K562 (cell line): ENCODE data around the gene UNC13A. TPM values are rescaled to one million over a fixed set of nuclear protein-coding genes. Genes with fewer than 3 reads are reported as not detected.

Source experiments
- ATAC-seq: fragments of 200-7000 bp; cut with Tn5 transposase; 3 replicates; pipeline ENCODE4 v1.9.1; 2020; ENCODE audit warnings: moderate library complexity
- BruUV-seq: library from RNA; stranded (reverse); fragments of 400-500 nt; replicated peaks from 2 replicates; lab custom pipeline; 2021; lab: Mats Ljungman, UMichigan
- CTCF ChIA-PET: fragments of 300-600 bp; formaldehyde crosslinking; extraction: SDS; loops from one replicate; lab custom pipeline; 2021; ENCODE audit warnings: low intra/inter-chr PET ratio; lab: Yijun Ruan, JAX
- POLR2A ChIA-PET: fragments of 300-600, 350-650 bp; sonication (Branson Sonifier 250); formaldehyde crosslinking; extraction: SDS; loops from one replicate; lab custom pipeline; 2021; ENCODE audit warnings: antibody characterized with exemption, inconsistent platforms; lab: Yijun Ruan, JAX
- DNase-seq, 4 experiments: peaks; one replicate each; pipeline versions ENCODE4 v3.0.0 to v3.0.0-alpha.2; 2011 to 2018; ENCODE audit warnings: low spot score in 3 of 4, mixed read lengths in 3 of 4; ENCODE audit errors: extremely low read depth in 1 of 4
- FAIRE-seq: peaks from 2 replicates; lab custom pipeline; 2011; peaks lifted over from hg19 to GRCh38; lab: Jason Lieb, UNC
- H2AFZ ChIP-seq: 2 replicates; pipeline ENCODE4 v1.6.0; 2011; ENCODE audit warnings: low read depth, low read length, control low read depth, inconsistent platforms
- H3K27ac ChIP-seq: fragments of 200-600 bp; 3 replicates; pipeline ENCODE4 v1.8.0; 2011; ENCODE audit warnings: low read depth, mild to moderate bottlenecking, control low read depth, inconsistent platforms, low read length, moderate library complexity, mixed read lengths; ENCODE audit errors: extremely low read depth
- H3K27me3 ChIP-seq, 2 experiments: fragments of 300-600 bp in 1 of 2; 2 replicates in 1 of 2; 3 replicates in 1 of 2; pipeline versions ENCODE4 v1.6.0 to v1.8.0; 2011; ENCODE audit warnings: inconsistent platforms in 2 of 2, low read length in 2 of 2, mild to moderate bottlenecking in 1 of 2, mixed read lengths in 1 of 2, moderate library complexity in 1 of 2; ENCODE audit not compliant: control insufficient read depth in 2 of 2, insufficient read depth in 2 of 2
- H3K36me3 ChIP-seq: fragments of 300-600 bp; 3 replicates; pipeline ENCODE4 v1.8.0; 2011; ENCODE audit warnings: mild to moderate bottlenecking, low read length, inconsistent platforms; ENCODE audit not compliant: control insufficient read depth, insufficient read depth
- H3K4me1 ChIP-seq, 2 experiments: fragments of 200-600 bp in 1 of 2; replicated peaks in 1 of 2; 2 replicates in 1 of 2; 3 replicates in 1 of 2; pipeline versions ENCODE4 v1.5.1 to v1.8.0; 2011; ENCODE audit warnings: inconsistent platforms in 2 of 2, low read length in 2 of 2, mild to moderate bottlenecking in 1 of 2, mixed read lengths in 1 of 2, moderate library complexity in 1 of 2; ENCODE audit not compliant: control insufficient read depth in 2 of 2, insufficient read depth in 2 of 2
- H3K4me2 ChIP-seq: 2 replicates; pipeline ENCODE4 v1.6.1; 2011; ENCODE audit warnings: low read length, control low read depth, inconsistent platforms, mixed read lengths; ENCODE audit not compliant: insufficient read depth
- H3K4me3 ChIP-seq: fragments of 200-600 bp; sonication (generic), shearing (Covaris generic); 2 replicates; pipeline ENCODE4 v1.5.1; 2016; ENCODE audit warnings: control low read depth, inconsistent platforms
- H3K79me2 ChIP-seq: fragments of 200-600 bp; 3 replicates; pipeline ENCODE4 v1.8.0; 2011; ENCODE audit warnings: low read length, inconsistent platforms; ENCODE audit not compliant: control insufficient read depth, insufficient read depth
- H3K9ac ChIP-seq, 2 experiments: 2 replicates each; pipeline versions ENCODE4 v1.6.0 to v1.6.1; 2011; ENCODE audit warnings: low read depth in 2 of 2, low read length in 2 of 2, control low read depth in 1 of 2, inconsistent platforms in 1 of 2, mild to moderate bottlenecking in 1 of 2, mixed read lengths in 1 of 2; ENCODE audit not compliant: insufficient read depth in 1 of 2
- H3K9me1 ChIP-seq: one replicate; pipeline ENCODE4 v1.6.0; 2011; ENCODE audit warnings: inconsistent platforms, mild to moderate bottlenecking, low read length, moderate library complexity; ENCODE audit not compliant: control insufficient read depth, insufficient read depth
- H3K9me3 ChIP-seq: replicated peaks from 2 replicates; pipeline ENCODE4 v1.5.1; 2011; ENCODE audit warnings: low read depth, low read length, inconsistent platforms; ENCODE audit not compliant: control insufficient read depth, insufficient read depth
- H4K20me1 ChIP-seq: replicated peaks from 2 replicates; pipeline ENCODE4 v1.6.1; 2011; ENCODE audit warnings: low read length, inconsistent platforms, mixed read lengths; ENCODE audit not compliant: control insufficient read depth, insufficient read depth
- ARHGAP35 ChIP-seq: fragments of 450-650 bp; IDR thresholded peaks from 2 replicates; pipeline ENCODE4 v1.6.1; 2018; ENCODE audit not compliant: partially characterized antibody
- ARNT ChIP-seq, 2 experiments: fragments of 450-650 bp; IDR thresholded peaks; 2 replicates each; pipeline ENCODE4 v1.6.1; 2016; ENCODE audit warnings: mild to moderate bottlenecking in 1 of 2
- BHLHE40 ChIP-seq: IDR thresholded peaks from 2 replicates; pipeline ENCODE4 v1.6.1; 2011; ENCODE audit warnings: low read length, improper control_type of control experiment
- BRF1 ChIP-seq: IDR thresholded peaks from 3 replicates; pipeline ENCODE4 v1.6.1; 2011; ENCODE audit warnings: borderline replicate concordance, mild to moderate bottlenecking; ENCODE audit not compliant: insufficient read length; ENCODE audit errors: extremely low read depth
- CTBP1 ChIP-seq: fragments of 450-650 bp; IDR thresholded peaks from 2 replicates; pipeline ENCODE4 v1.6.1; 2016; ENCODE audit warnings: borderline replicate concordance
- JUND ChIP-seq, 2 experiments: IDR thresholded peaks; 2 replicates in 1 of 2; 3 replicates in 1 of 2; pipeline ENCODE4 v1.6.1; 2011; ENCODE audit warnings: borderline replicate concordance in 2 of 2, low read depth in 2 of 2, low read length in 2 of 2, improper control_type of control experiment in 1 of 2, missing biosample characterization in 1 of 2, missing genetic modification characterization in 1 of 2, missing genetic modification reagents in 1 of 2
- KHSRP ChIP-seq: fragments of 450-650 bp; IDR thresholded peaks from 2 replicates; pipeline ENCODE4 v1.6.1; 2017
- MAZ ChIP-seq, 2 experiments: fragments of 450-650 bp in 1 of 2; sonication (generic) in 1 of 2; formaldehyde crosslinking; IDR thresholded peaks in 1 of 2; conservative IDR thresholded peaks in 1 of 2; 2 replicates each; pipeline versions ENCODE4 v1.4.0 to v1.5.0; 2020; ENCODE audit warnings: mild to moderate bottlenecking in 1 of 2, missing genetic modification reagents in 1 of 2
- MTA3 ChIP-seq: fragments of 450-650 bp; formaldehyde crosslinking; IDR thresholded peaks from 2 replicates; pipeline ENCODE4 v1.6.1; 2017; ENCODE audit warnings: mild to moderate bottlenecking, borderline replicate concordance
- NCOA4 ChIP-seq: fragments of 450-650 bp; IDR thresholded peaks from 2 replicates; pipeline ENCODE4 v1.6.1; 2018; ENCODE audit warnings: mild to moderate bottlenecking; ENCODE audit not compliant: partially characterized antibody
- PTRF ChIP-seq: fragments of 450-650 bp; IDR thresholded peaks from 2 replicates; pipeline ENCODE4 v1.6.1; 2016; ENCODE audit warnings: mild to moderate bottlenecking, missing genetic modification characterization, missing compliant biosample characterization
- TCF3 ChIP-seq: sonication (generic); formaldehyde crosslinking; IDR thresholded peaks from 2 replicates; pipeline ENCODE4 v1.4.0; 2020; ENCODE audit warnings: mild to moderate bottlenecking, missing genetic modification reagents
- ZNF121 ChIP-seq: sonication (generic); formaldehyde crosslinking; conservative IDR thresholded peaks from 2 replicates; pipeline ENCODE4 v1.8.0; 2022; ENCODE audit warnings: missing genetic modification reagents
- ZNF561 ChIP-seq: fragments of 450-650 bp; formaldehyde crosslinking; conservative IDR thresholded peaks from 2 replicates; pipeline ENCODE4 v1.4.0; 2020; ENCODE audit warnings: mild to moderate bottlenecking, moderate library complexity
- WGBS: fragments of 100-300 bp; shearing (Covaris generic); methylation state at CpG from one replicate; pipeline ENCODE4 v1.1.6; 2016; ENCODE audit warnings: low coverage, mixed read lengths; ENCODE audit not compliant: insufficient coverage; ENCODE audit errors: missing lambda C conversion rate; 5-methylcytosine and 5-hydroxymethylcytosine counted together
- in situ Hi-C: fragments of 300-500 bp; cut with MboI; formaldehyde crosslinking; loops from 4 replicates; pipeline ENCODE4 v1.15.0; 2018; ENCODE audit warnings: inconsistent platforms, mixed read lengths
- intact Hi-C: fragments of 100-400 bp; cut with micrococcal nuclease; formaldehyde crosslinking; loops from 2 replicates; pipeline ENCODE4 v1.14.2; 2022
- polyA plus RNA-seq, 8 experiments: library from polyadenylated mRNA; depleted of rRNA in 4 of 8; stranded (reverse) in 5 of 8; unstranded in 3 of 8; fragments of >200 nt; fragmentation: Nextera tagmentation in 2 of 8; fragmentation: Illumina TruSeq in 1 of 8; extraction: Ambion mirVana in 2 of 8; extraction: Trizol in 1 of 8; gene quantifications; 2 replicates each; pipeline versions ENCODE4 v1.2.1 to v1.2.3, GENCODE V29; 2011 to 2014; ENCODE audit warnings: inconsistent platforms in 1 of 8, missing spikeins in 1 of 8
- total RNA-seq, 7 experiments: library from RNA; depleted of rRNA in 6 of 7; stranded (reverse); fragments of >200 nt in 6 of 7; fragmentation: Illumina TruSeq in 2 of 7; extraction: Trizol in 2 of 7; gene quantifications; 2 replicates each; pipeline versions ENCODE4 v1.2.1 to v1.2.3, GENCODE V29; 2011 to 2021; ENCODE audit warnings: low replicate concordance in 1 of 7
- TF ChIP-seq, protein P1 (sequence below), 2 experiments: fragments of 450-650 bp; IDR thresholded peaks; 2 replicates each; pipeline ENCODE4 v1.6.1; 2016; ENCODE audit warnings: mild to moderate bottlenecking in 2 of 2, borderline replicate concordance in 1 of 2, low read depth in 1 of 2, moderate library complexity in 1 of 2

The UNC13A gene
- total and polyA plus RNA-seq, 9 of the 15 experiments (the other 6 are each of a cell fraction or from before 2014, with no cell fraction given): 0.03 to 1.0 (median 0.25) TPM

DNA sequence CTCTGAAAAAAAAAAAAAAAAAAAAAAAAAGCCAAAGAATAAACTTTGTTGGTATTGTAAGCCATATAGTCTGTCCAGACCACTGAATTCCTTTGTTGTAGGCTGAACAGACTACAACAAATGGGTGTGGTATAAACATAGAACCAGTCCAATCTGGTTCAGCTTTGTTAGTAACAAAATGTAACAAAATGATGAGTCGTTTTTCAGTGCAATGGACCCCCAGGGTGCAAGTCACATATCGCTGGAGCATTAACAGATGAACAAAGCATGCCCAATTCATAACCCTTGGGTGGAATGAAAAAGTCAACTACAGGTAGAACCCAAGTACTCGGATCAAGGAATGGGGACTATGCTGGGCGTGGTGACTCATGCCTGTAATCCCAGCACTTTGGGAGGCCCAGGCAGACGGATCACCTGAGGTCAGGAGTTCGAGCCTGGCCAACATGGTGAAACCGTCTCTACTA, 49.6 kb upstream of the UNC13A start:
- peaks cover 23 to 35% of the 10 kb centered on the region in 2 experiments for H3K4me1 ChIP-seq
- peak overlapping the region in 1 of 2 experiments; percentile 8; a peak in 2 of 4 replicates for H3K9ac ChIP-seq
- FAIRE-seq (peak; percentile 74), ATAC-seq (peak; percentile 55), DNase-seq (no peak)
- no TSS peak for BruUV-seq
- intact Hi-C loops: no loop called here
- in situ Hi-C loops: no loop called here
- no peaks in the 10 kb centered on the region for H4K20me1 ChIP-seq
- CTCF ChIA-PET: no interaction called here
- WGBS: 25% methylated on average over 7 of the region's 7 CpGs
- no peaks in the 10 kb centered on the region for H3K79me2 ChIP-seq
- H3K4me2 ChIP-seq: no peak overlapping the region; the same call in 1 of the 2 replicates
- peaks cover 37% of the 10 kb centered on the region; the same call in 2 of the 3 replicates for H3K36me3 ChIP-seq
- POLR2A ChIA-PET: interaction anchor here (0.7 to 4.0 kb wide), 3 partner anchors 12 to 27 kb away, joined by 3 to 29 read pairs (median 3); partner anchors contain the start of gene FCHO1
- no peak overlapping the region for H3K4me3 ChIP-seq
- H3K9me1 ChIP-seq: no peaks in the 10 kb centered on the region
- no peaks in the 10 kb centered on the region for H3K9me3 ChIP-seq
- H2AFZ ChIP-seq: 0 out of 2 replicates have a peak overlapping the region, but pooled peaks have one; percentile 51
- no peaks in the 10 kb centered on the region for H3K27me3 ChIP-seq
- peak overlapping the region; percentile 38; the same call in 1 of the 3 replicates for H3K27ac ChIP-seq
- no peak for TF ChIP-seq TCF3
- peak; percentile 52; the same call in 1 of the 2 replicates for TF ChIP-seq JUND (IDR thresholded peaks at IDR 0.05; ENCODE audit: borderline replicate concordance, low read depth, low read length)
- TF ChIP-seq JUND (tag; IDR thresholded peaks at IDR 0.05; ENCODE audit: borderline replicate concordance, low read depth, low read length): peak; percentile 61; the same call in 1 of the 3 replicates
- TF ChIP-seq ZNF561 (CRISPR knock-in tag): no peak
- no peak for TF ChIP-seq MAZ (CRISPR knock-in tag; conservative IDR thresholded peaks at IDR 0.05 in 1 of 2, IDR thresholded peaks at IDR 0.05 in 1 of 2)
- TF ChIP-seq ARHGAP35: no peak
- no peak for TF ChIP-seq ZNF121 (CRISPR knock-in tag)
- no peak for TF ChIP-seq KHSRP
- TF ChIP-seq, protein P1, sequence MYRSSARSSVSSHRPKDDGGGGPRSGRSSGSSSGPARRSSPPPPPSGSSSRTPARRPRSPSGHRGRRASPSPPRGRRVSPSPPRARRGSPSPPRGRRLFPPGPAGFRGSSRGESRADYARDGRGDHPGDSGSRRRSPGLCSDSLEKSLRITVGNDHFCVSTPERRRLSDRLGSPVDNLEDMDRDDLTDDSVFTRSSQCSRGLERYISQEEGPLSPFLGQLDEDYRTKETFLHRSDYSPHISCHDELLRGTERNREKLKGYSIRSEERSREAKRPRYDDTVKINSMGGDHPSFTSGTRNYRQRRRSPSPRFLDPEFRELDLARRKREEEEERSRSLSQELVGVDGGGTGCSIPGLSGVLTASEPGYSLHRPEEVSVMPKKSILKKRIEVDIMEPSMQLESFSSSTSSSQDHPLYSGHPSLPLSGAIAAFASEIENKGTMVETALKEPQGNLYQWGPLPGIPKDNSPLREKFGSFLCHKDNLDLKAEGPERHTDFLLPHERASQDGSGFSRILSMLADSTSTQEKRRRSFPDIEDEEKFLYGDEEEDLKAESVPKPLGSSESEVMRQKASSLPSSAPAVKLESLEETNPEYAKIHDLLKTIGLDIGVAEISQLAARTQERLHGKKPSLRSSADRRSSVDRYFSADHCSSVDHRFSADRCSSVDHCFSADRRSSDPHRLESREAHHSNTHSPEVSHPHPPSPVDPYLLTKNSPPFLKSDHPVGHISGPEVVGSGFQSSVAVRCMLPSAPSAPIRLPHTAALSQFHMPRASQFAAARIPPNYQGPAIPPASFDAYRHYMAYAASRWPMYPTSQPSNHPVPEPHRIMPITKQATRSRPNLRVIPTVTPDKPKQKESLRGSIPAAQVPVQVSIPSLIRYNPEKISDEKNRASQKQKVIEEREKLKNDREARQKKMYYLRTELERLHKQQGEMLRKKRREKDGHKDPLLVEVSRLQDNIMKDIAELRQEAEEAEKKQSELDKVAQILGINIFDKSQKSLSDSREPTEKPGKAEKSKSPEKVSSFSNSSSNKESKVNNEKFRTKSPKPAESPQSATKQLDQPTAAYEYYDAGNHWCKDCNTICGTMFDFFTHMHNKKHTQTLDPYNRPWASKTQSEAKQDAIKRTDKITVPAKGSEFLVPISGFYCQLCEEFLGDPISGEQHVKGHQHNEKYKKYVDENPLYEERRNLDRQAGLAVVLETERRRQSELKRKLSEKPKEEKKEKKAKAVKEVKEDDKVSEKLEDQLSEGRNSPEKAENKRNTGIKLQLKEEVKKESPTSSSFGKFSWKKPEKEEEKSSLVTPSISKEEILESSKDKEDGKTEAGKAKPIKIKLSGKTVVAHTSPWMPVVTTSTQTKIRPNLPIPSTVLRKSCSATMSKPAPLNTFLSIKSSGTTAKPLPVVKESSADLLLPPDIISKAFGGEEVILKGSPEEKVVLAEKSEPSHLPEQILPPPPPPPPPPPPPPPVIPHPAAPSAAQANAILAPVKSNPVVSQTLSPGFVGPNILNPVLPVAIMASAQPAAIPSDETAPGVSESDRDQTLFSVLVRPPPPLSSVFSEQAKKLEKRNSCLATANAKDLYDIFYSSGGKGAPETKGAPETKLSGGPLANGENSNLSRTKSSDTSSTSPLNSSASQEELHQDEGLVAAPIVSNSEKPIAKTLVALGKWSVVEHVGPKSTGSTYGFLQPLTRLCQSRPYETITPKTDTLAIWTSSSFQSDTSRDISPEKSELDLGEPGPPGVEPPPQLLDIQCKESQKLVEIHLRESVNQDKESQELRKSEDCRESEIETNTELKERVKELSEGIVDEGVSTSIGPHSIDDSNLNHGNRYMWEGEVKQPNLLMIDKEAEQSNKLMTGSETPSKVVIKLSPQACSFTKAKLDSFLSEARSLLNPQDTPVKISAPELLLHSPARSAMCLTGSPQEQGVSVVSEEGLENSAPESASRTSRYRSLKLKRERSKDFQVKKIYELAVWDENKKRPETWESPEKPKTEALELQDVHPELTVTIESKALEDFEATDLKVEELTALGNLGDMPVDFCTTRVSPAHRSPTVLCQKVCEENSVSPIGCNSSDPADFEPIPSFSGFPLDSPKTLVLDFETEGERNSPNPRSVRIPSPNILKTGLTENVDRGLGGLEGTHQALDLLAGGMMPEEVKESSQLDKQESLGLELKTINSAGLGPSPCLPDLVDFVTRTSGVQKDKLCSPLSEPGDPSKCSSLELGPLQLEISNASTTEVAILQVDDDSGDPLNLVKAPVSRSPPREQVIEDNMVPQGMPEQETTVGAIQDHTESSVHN (IDR thresholded peaks at IDR 0.05; ENCODE audit: borderline replicate concordance in 1 of 2, low read depth in 1 of 2): no peak
- TF ChIP-seq ARNT (IDR thresholded peaks at IDR 0.05): no peak
- TF ChIP-seq CTBP1: peak; percentile 20; the same call in 1 of the 2 replicates
- no peak for TF ChIP-seq BRF1
- TF ChIP-seq NCOA4: no peak
- TF ChIP-seq PTRF: no peak
- TF ChIP-seq MTA3: no peak
- TF ChIP-seq BHLHE40: no peak
